Common myeloid progenitor, CD34-positive (primary cell): ENCODE results near the gene NEDD4L.

Experiments used
- CTCF ChIA-PET: fragments of 350-600 bp; sonication (Branson Sonifier 250); formaldehyde crosslinking; loops from one replicate; lab custom pipeline; 2021; ENCODE audit warnings: antibody characterized with exemption; lab: Charles Lee
- POLR2A ChIA-PET: fragments of 350-600 bp; sonication (Branson Sonifier 250); formaldehyde crosslinking; loops from one replicate; lab custom pipeline; 2021; ENCODE audit warnings: antibody characterized with exemption; lab: Charles Lee
- DNase-seq, 3 donors: peaks; one replicate each; pipeline versions ENCODE4 v3.0.0 to v3.0.0-alpha.2; 2013
- H3K27ac ChIP-seq, 2 experiments: 1 replicate in 1 of 2; 2 replicates in 1 of 2; pipeline ENCODE4 v1.7.0; 2013; ENCODE audit warnings: inconsistent platforms in 2 of 2, low read length in 2 of 2, mild to moderate bottlenecking in 2 of 2, low read depth in 1 of 2, moderate library complexity in 1 of 2; ENCODE audit not compliant: severe bottlenecking in 2 of 2, insufficient read depth in 1 of 2, poor library complexity in 1 of 2
- H3K27me3 ChIP-seq, 5 experiments: replicated peaks in 2 of 5; 1 replicate in 3 of 5; 2 replicates in 2 of 5; pipeline versions ENCODE4 v1.6.1 to v1.7.0; 2013; ENCODE audit warnings: low read length in 4 of 5, mild to moderate bottlenecking in 2 of 5, moderate library complexity in 2 of 5, inconsistent platforms in 1 of 5; ENCODE audit not compliant: insufficient read depth in 5 of 5, control insufficient read depth in 4 of 5
- H3K36me3 ChIP-seq, 4 experiments: 1 replicate in 2 of 4; 2 replicates in 2 of 4; pipeline versions ENCODE4 v1.6.1 to v1.7.0; 2013; ENCODE audit warnings: low read length in 3 of 4, control low read depth in 1 of 4, mild to moderate bottlenecking in 1 of 4; ENCODE audit not compliant: control insufficient read depth in 4 of 4, insufficient read depth in 4 of 4
- H3K4me1 ChIP-seq, 4 experiments: 1 replicate in 3 of 4; 2 replicates in 1 of 4; pipeline versions ENCODE4 v1.6.1 to v1.7.1; 2013; ENCODE audit warnings: low read length in 3 of 4, mild to moderate bottlenecking in 3 of 4, control low read depth in 1 of 4, inconsistent platforms in 1 of 4, moderate library complexity in 1 of 4; ENCODE audit not compliant: control insufficient read depth in 4 of 4, insufficient read depth in 4 of 4; ENCODE audit errors: control extremely low read depth in 1 of 4
- H3K4me3 ChIP-seq, 7 experiments: 1 replicate in 4 of 7; 2 replicates in 3 of 7; pipeline versions ENCODE4 v1.5.1 to v1.7.0; 2013; ENCODE audit warnings: mild to moderate bottlenecking in 7 of 7, low read length in 6 of 7, moderate library complexity in 6 of 7, inconsistent platforms in 2 of 7, low read depth in 2 of 7, control low read depth in 1 of 7; ENCODE audit not compliant: insufficient read depth in 4 of 7, control insufficient read depth in 1 of 7; ENCODE audit errors: extremely low read depth in 1 of 7
- H3K9me3 ChIP-seq, 5 experiments: 1 replicate in 4 of 5; 2 replicates in 1 of 5; pipeline versions ENCODE4 v1.6.1 to v1.7.1; 2013; ENCODE audit warnings: low read length in 4 of 5, mild to moderate bottlenecking in 2 of 5, inconsistent platforms in 1 of 5, low read depth in 1 of 5, moderate library complexity in 1 of 5; ENCODE audit not compliant: control insufficient read depth in 4 of 5, insufficient read depth in 2 of 5; ENCODE audit errors: control extremely low read depth in 1 of 5
- WGBS: methylation state at CpG from one replicate; pipeline ENCODE4 v1.1.5; 2013; ENCODE audit not compliant: insufficient coverage; 5-methylcytosine and 5-hydroxymethylcytosine counted together

NEDD4L gene

GRCh38 chr18:58438958-58439300 lies 394.9 kb downstream of the NEDD4L start:
- Histone ChIP-seq H3K36me3 (no peaks in the 10 kb centered on the region), H3K4me1 (peaks cover 0 to 13% (median 4%) of the 10 kb centered on the region in 4 experiments), H3K27me3 (no peaks in the 10 kb centered on the region), H3K9me3 (no peaks in the 10 kb centered on the region), H3K4me3 (peak overlapping the region in 5 of 7 experiments; percentile 31 to 76 (median 50)), H3K27ac (peak overlapping the region in 1 of 2 experiments; percentile 65)
- POLR2A ChIA-PET = no interaction called here
- WGBS = 6% methylated on average over 1 of the region's 3 CpGs
- CTCF ChIA-PET = interaction anchor here (0.6 kb wide), 1 partner anchor 19 kb away, joined by 3 read pairs; no protein-coding TSS in a partner anchor
- DNase-seq = peak in 2 of 3 donors; percentile 57 to 65

DNA sequence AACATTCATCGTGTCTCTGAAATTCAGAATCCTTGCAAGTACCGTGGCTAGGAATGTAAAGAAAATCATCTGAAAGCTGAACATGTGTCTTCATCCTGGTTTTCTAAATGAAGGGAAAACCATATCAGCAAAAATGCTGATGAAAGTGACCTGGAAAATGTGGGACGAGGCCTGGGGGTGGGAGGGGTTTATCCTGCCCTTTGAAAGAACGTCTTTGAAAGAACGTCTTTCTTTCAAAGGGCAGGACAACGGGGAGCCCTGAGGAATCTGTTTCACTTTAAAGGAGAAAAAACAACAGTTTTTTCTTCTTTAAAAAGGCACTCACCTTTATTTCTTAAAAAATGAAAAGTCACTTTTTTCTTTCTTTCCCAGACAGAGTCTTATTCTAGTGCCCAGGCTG lies 399.6 kb downstream of the NEDD4L start:
- POLR2A ChIA-PET = no interaction called here
- CTCF ChIA-PET = no interaction called here
- WGBS = 99% methylated on average over 5 of the region's 6 CpGs

DNA sequence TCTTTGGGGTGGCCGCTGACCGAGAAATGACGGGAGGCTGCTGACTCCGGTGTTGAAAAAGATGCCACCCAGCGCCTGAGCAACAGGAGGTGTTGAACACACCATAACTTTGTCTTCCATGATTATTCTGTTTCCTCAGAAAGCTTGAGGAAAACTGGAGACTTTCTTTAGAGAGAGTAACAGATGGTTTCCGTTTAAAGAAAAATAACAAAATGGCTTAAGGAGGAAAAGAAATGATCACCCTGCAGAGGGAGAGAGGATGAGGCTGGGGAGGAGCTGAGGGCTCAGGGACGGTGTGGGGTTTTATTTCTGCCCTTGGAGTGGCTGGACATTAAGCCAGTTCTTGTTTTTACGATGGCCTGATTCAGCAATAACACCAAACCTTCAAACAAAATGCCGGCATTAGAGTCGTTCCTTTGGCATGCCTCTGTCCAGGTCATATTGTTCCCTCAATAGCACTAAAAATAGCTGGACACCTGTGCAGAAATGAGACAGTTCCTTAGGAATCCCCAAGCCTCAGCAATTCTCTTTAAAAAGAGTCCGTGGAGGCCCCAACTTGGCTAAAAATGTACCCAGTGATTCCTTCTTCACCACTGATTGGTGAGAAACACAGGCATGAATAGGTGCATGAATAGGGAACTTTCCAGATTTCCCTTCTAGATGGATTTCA lies 402.5 kb downstream of the NEDD4L start:
- DNase-seq = no peak
- H3K4me3 ChIP-seq = no peak overlapping the region
- ChIA-PET POLR2A (no interaction called here), CTCF (no interaction called here)
- H3K36me3 ChIP-seq = no peaks in the 10 kb centered on the region
- H3K4me1 ChIP-seq = no peaks in the 10 kb centered on the region
- no peaks in the 10 kb centered on the region for H3K9me3 ChIP-seq
- H3K27me3 ChIP-seq = peaks cover 0 to 2% (median 0%) of the 10 kb centered on the region in 5 experiments
- no peak overlapping the region for H3K27ac ChIP-seq
- WGBS = 100% methylated on average over 5 of the region's 11 CpGs

More for the DNA sequence above, 399.6 kb downstream of the NEDD4L start:
- no peak overlapping the region for H3K27ac ChIP-seq
- H3K9me3 ChIP-seq = no peaks in the 10 kb centered on the region
- no peaks in the 10 kb centered on the region for H3K36me3 ChIP-seq
- H3K27me3 ChIP-seq = peaks cover 0 to 2% (median 0%) of the 10 kb centered on the region in 5 experiments
- H3K4me1 ChIP-seq = peaks cover 0 to 7% (median 3%) of the 10 kb centered on the region in 4 experiments
- H3K4me3 ChIP-seq = no peak overlapping the region
- no peak for DNase-seq

- H3K9me3 ChIP-seq = no peaks in the 10 kb centered on the region
- peaks cover 0 to 2% (median 0%) of the 10 kb centered on the region in 5 experiments for H3K27me3 ChIP-seq
- H3K4me3 ChIP-seq = no peak overlapping the region
- WGBS = 97% methylated on average over 6 of the region's 9 CpGs
- no peaks in the 10 kb centered on the region for H3K4me1 ChIP-seq
- no peak overlapping the region for H3K27ac ChIP-seq
- CTCF ChIA-PET = no interaction called here
- no peak for DNase-seq
- POLR2A ChIA-PET = no interaction called here
- H3K36me3 ChIP-seq = no peaks in the 10 kb centered on the region
Observed at GRCh38 chr18:58447402-58448095, 403.5 kb downstream of the NEDD4L start.

DNA sequence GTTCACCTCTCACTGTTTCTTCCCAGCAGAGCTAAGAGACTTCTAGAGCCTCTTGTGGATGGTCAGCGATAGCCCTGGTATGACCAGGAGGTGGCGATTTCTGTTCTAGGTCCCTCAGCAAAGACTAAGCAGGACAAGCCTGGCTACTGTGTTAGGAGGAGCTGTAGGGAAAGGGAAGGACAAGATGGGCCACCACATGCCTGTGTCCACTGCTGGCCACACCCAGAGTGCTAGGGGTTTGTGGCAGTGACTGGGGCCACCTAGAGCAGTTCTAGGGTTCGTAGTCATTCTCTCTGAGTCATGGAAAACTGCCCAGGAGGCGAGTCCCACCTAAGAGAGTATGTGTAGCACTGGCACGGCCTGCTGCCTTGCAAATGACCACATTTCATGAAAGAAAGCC lies 405.4 kb downstream of the NEDD4L start:
- peaks cover 0 to 2% (median 0%) of the 10 kb centered on the region in 5 experiments for H3K27me3 ChIP-seq
- ChIA-PET POLR2A (no interaction called here), CTCF (no interaction called here)
- no peaks in the 10 kb centered on the region for H3K9me3 ChIP-seq
- no peak for DNase-seq
- H3K4me1 ChIP-seq = no peaks in the 10 kb centered on the region
- no peak overlapping the region for H3K4me3 ChIP-seq
- no peaks in the 10 kb centered on the region for H3K36me3 ChIP-seq
- H3K27ac ChIP-seq = no peak overlapping the region
- 69% methylated on average over 3 of the region's 5 CpGs for WGBS
